GM10248 (cell line): ENCODE results near the gene CNNM3.

Experiments used
- CTCF ChIA-PET: fragments of 300-600 bp; sonication (Branson Sonifier 250); formaldehyde crosslinking; extraction: SDS; loops from one replicate; lab custom pipeline; 2021; ENCODE audit warnings: antibody characterized with exemption; lab: Yijun Ruan, JAX
- POLR2A ChIA-PET: fragments of 350-650 bp; sonication (Branson Sonifier 250); formaldehyde crosslinking; extraction: SDS; loops from one replicate; lab custom pipeline; 2020; ENCODE audit warnings: antibody characterized with exemption; lab: Yijun Ruan, JAX
- DNase-seq: peaks from one replicate; pipeline ENCODE4 v3.0.0; 2012; ENCODE audit errors: extremely low spot score
- CTCF ChIP-seq: IDR thresholded peaks from 2 replicates; pipeline ENCODE4 v1.5.1; 2012; ENCODE audit warnings: mild to moderate bottlenecking, low read depth; ENCODE audit errors: extremely low read depth, missing control alignments, control extremely low read depth

Gene CNNM3

GRCh38 chr2:96815326-96816126 lies 542 bp upstream of the CNNM3 start:
- CTCF ChIA-PET, result interaction anchor here (0.8 to 6.8 kb wide), 12 partner anchors 13 to 138 kb away, joined by 3 to 41 read pairs (median 5); partner anchors contain the start of genes ANKRD39 and CNNM4
- POLR2A ChIA-PET, result interaction anchor here (1.7 kb wide), 1 partner anchor 48 kb away, joined by 3 read pairs; no protein-coding TSS in a partner anchor
- DNase-seq, result peak; percentile 68
- no peak for TF ChIP-seq CTCF

- no peak for DNase-seq
- CTCF ChIA-PET, result interaction anchor here (0.9 to 6.8 kb wide), 10 partner anchors 11 to 287 kb away, joined by 3 to 41 read pairs (median 4); partner anchors contain the start of genes ANKRD39 and CNNM4
- TF ChIP-seq CTCF, result peak; percentile 15
- POLR2A ChIA-PET, result no interaction called here
Measured at GRCh38 chr2:96816836-96817702, 1.0 kb downstream of the CNNM3 start.

- no peak for TF ChIP-seq CTCF
- CTCF ChIA-PET, result interaction anchor here (1.8 to 6.8 kb wide), 4 partner anchors 15 to 56 kb away, joined by 6 to 41 read pairs (median 8); partner anchors contain the start of genes ANKRD39 and CNNM4
- no peak for DNase-seq
- POLR2A ChIA-PET, result no interaction called here
Measured at GRCh38 chr2:96817882-96818281, 1.8 kb downstream of the CNNM3 start.

- POLR2A ChIA-PET, result no interaction called here
- CTCF ChIA-PET, result interaction anchor here (1.1 to 2.6 kb wide), 5 partner anchors 13 to 58 kb away, joined by 3 to 14 read pairs (median 6); partner anchors contain the start of gene ANKRD39
- DNase-seq, result no peak
- TF ChIP-seq CTCF, result no peak
Measured at GRCh38 chr2:96819128-96819875, 3.2 kb downstream of the CNNM3 start.

- no peak for DNase-seq
- TF ChIP-seq CTCF, result no peak
- CTCF ChIA-PET, result interaction anchor here (1.1 to 2.6 kb wide), 6 partner anchors 12 to 59 kb away, joined by 3 to 14 read pairs (median 6); partner anchors contain the start of gene ANKRD39
- POLR2A ChIA-PET, result interaction anchor here (0.5 kb wide), 1 partner anchor 273 kb away, joined by 5 read pairs; no protein-coding TSS in a partner anchor
Measured at GRCh38 chr2:96819876-96820511, 3.9 kb downstream of the CNNM3 start.
